H1 (cell line): ENCODE results near the gene CMYA5. TPM values are rescaled to one million over a fixed set of nuclear protein-coding genes. Genes with fewer than 3 reads are reported as not detected.

Experiments
- CTCF ChIA-PET: fragments of 300-600 bp; sonication (Branson Sonifier 250); formaldehyde crosslinking; loops from one replicate; lab custom pipeline; 2021; ENCODE audit not compliant: partially characterized antibody; lab: Charles Lee
- POLR2A ChIA-PET: fragments of 300-600 bp; sonication (Branson Sonifier 250); formaldehyde crosslinking; loops from one replicate; lab custom pipeline; 2021; ENCODE audit warnings: inconsistent platforms; ENCODE audit not compliant: partially characterized antibody; lab: Charles Lee
- DNase-seq, 2 experiments: peaks; one replicate each; pipeline versions ENCODE4 v3.0.0 to v3.0.0-alpha.2; 2010 to 2022; ENCODE audit warnings: low spot score in 2 of 2, low read depth in 1 of 2, mixed read lengths in 1 of 2
- FAIRE-seq: peaks from 2 replicates; lab custom pipeline; 2011; peaks lifted over from hg19 to GRCh38; lab: Jason Lieb, UNC
- H2AFZ ChIP-seq: 2 replicates; pipeline ENCODE4 v1.8.1; 2012; ENCODE audit warnings: low read length, inconsistent platforms
- H2AK5ac ChIP-seq: 2 replicates; pipeline ENCODE4 v1.6.1; 2013; ENCODE audit warnings: low read depth, low read length
- H2BK120ac ChIP-seq: replicated peaks from 2 replicates; pipeline ENCODE3; 2013; ENCODE audit warnings: low read depth, low read length, inconsistent platforms
- H2BK12ac ChIP-seq: 2 replicates; pipeline ENCODE4 v1.6.1; 2013; ENCODE audit warnings: low read depth, low read length
- H2BK15ac ChIP-seq: 2 replicates; pipeline ENCODE4 v1.6.1; 2013; ENCODE audit warnings: low read length
- H2BK20ac ChIP-seq: 2 replicates; pipeline ENCODE4 v1.6.1; 2013; ENCODE audit warnings: low read length
- H2BK5ac ChIP-seq: 2 replicates; pipeline ENCODE4 v1.6.1; 2013; ENCODE audit warnings: low read depth, low read length
- H3K14ac ChIP-seq: 2 replicates; pipeline ENCODE4 v1.6.1; 2013; ENCODE audit warnings: inconsistent platforms; ENCODE audit not compliant: insufficient read length
- H3K18ac ChIP-seq: 2 replicates; pipeline ENCODE4 v1.6.1; 2013; ENCODE audit warnings: low read length; ENCODE audit errors: extremely low read depth
- H3K23ac ChIP-seq: 2 replicates; pipeline ENCODE4 v1.6.1; 2013; ENCODE audit warnings: inconsistent platforms; ENCODE audit not compliant: insufficient read length
- H3K23me2 ChIP-seq: 2 replicates; pipeline ENCODE4 v1.6.1; 2013; ENCODE audit warnings: low read depth, low read length
- H3K27ac ChIP-seq: 2 replicates; pipeline ENCODE4 v1.6.1; 2011; ENCODE audit warnings: low read depth, low read length, inconsistent platforms
- H3K27me3 ChIP-seq, 4 experiments: replicated peaks in 1 of 4; 1 replicate in 1 of 4; 2 replicates in 3 of 4; pipeline versions ENCODE4 v1.6.1 to v1.8.1; 2011 to 2013; ENCODE audit warnings: low read length in 3 of 4, mild to moderate bottlenecking in 3 of 4, inconsistent platforms in 2 of 4, mixed read lengths in 2 of 4, moderate library complexity in 1 of 4; ENCODE audit not compliant: control insufficient read depth in 3 of 4, insufficient read depth in 3 of 4; ENCODE audit errors: extremely low read depth in 1 of 4
- H3K36me3 ChIP-seq, 4 experiments: 2 replicates each; pipeline versions ENCODE4 v1.6.1 to v1.8.1; 2011 to 2013; ENCODE audit warnings: mild to moderate bottlenecking in 4 of 4, low read length in 3 of 4, moderate library complexity in 2 of 4, control low read depth in 1 of 4, inconsistent platforms in 1 of 4; ENCODE audit not compliant: insufficient read depth in 4 of 4, control insufficient read depth in 2 of 4
- H3K4ac ChIP-seq: replicated peaks from 2 replicates; pipeline ENCODE3; 2013; ENCODE audit warnings: low read length, low read depth, mixed read lengths, inconsistent platforms; ENCODE audit not compliant: insufficient read length
- H3K4me1 ChIP-seq, 4 experiments: replicated peaks in 1 of 4; 1 replicate in 1 of 4; 2 replicates in 3 of 4; pipeline versions ENCODE4 v1.6.1 to v1.8.1; 2011 to 2013; ENCODE audit warnings: low read length in 3 of 4, inconsistent platforms in 2 of 4, mixed read lengths in 1 of 4; ENCODE audit not compliant: insufficient read depth in 4 of 4, control insufficient read depth in 3 of 4
- H3K4me2 ChIP-seq, 2 experiments: 2 replicates each; pipeline versions ENCODE4 v1.6.1 to v1.8.1; 2011 to 2013; ENCODE audit warnings: low read depth in 2 of 2, low read length in 2 of 2, control low read depth in 1 of 2, inconsistent platforms in 1 of 2, mild to moderate bottlenecking in 1 of 2; ENCODE audit not compliant: insufficient read depth in 1 of 2
- H3K4me3 ChIP-seq, 4 experiments: fragments of 200-600, 300-600 bp in 1 of 4; sonication (generic), shearing (Covaris generic), sonication (Bioruptor Twin) in 1 of 4; 2 replicates each; pipeline versions ENCODE4 v1.5.1 to v1.8.1; 2011 to 2016; ENCODE audit warnings: low read length in 4 of 4, low read depth in 3 of 4, control low read depth in 2 of 4, inconsistent platforms in 2 of 4, mild to moderate bottlenecking in 2 of 4, mixed read lengths in 1 of 4, moderate library complexity in 1 of 4; ENCODE audit not compliant: insufficient read depth in 2 of 4; ENCODE audit errors: extremely low read depth in 1 of 4
- H3K56ac ChIP-seq: replicated peaks from 2 replicates; pipeline ENCODE3; 2013; ENCODE audit warnings: low read depth, mild to moderate bottlenecking, mixed read lengths, low read length, inconsistent platforms; ENCODE audit not compliant: insufficient read length
- H3K79me1 ChIP-seq: 2 replicates; pipeline ENCODE4 v1.6.1; 2013; ENCODE audit warnings: low read depth, low read length, control low read depth
- H3K79me2 ChIP-seq, 2 experiments: 2 replicates each; pipeline versions ENCODE4 v1.6.1 to v1.8.1; 2012 to 2013; ENCODE audit warnings: low read length in 2 of 2, mild to moderate bottlenecking in 2 of 2, inconsistent platforms in 1 of 2; ENCODE audit not compliant: insufficient read depth in 2 of 2, control insufficient read depth in 1 of 2
- H3K9ac ChIP-seq, 4 experiments: replicated peaks in 1 of 4; 1 replicate in 1 of 4; 2 replicates in 3 of 4; pipeline versions ENCODE4 v1.6.1 to v1.8.1; 2011 to 2013; ENCODE audit warnings: low read depth in 3 of 4, low read length in 3 of 4, control low read depth in 2 of 4, mild to moderate bottlenecking in 2 of 4, moderate library complexity in 2 of 4, inconsistent platforms in 1 of 4; ENCODE audit errors: extremely low read depth in 1 of 4
- H3K9me3 ChIP-seq, 2 experiments: 2 replicates each; pipeline versions ENCODE4 v1.6.1 to v1.8.1; 2012 to 2013; ENCODE audit warnings: mild to moderate bottlenecking in 2 of 2, moderate library complexity in 2 of 2, control low read depth in 1 of 2, inconsistent platforms in 1 of 2, low read depth in 1 of 2, low read length in 1 of 2, mixed read lengths in 1 of 2; ENCODE audit not compliant: insufficient read depth in 2 of 2
- H4K20me1 ChIP-seq, 2 experiments: replicated peaks in 1 of 2; 2 replicates each; pipeline versions ENCODE3 to v1.8.1; 2011 to 2013; ENCODE audit warnings: inconsistent platforms in 2 of 2, low read length in 2 of 2, mild to moderate bottlenecking in 1 of 2; ENCODE audit not compliant: insufficient read depth in 2 of 2, control insufficient read depth in 1 of 2
- H4K5ac ChIP-seq: 2 replicates; pipeline ENCODE4 v1.6.1; 2013; ENCODE audit warnings: low read length, low read depth, mixed read lengths, inconsistent platforms; ENCODE audit not compliant: insufficient read length
- H4K8ac ChIP-seq: 2 replicates; pipeline ENCODE4 v1.8.0; 2013; ENCODE audit warnings: mild to moderate bottlenecking, moderate library complexity, low read length, inconsistent platforms; ENCODE audit not compliant: insufficient read depth; ENCODE audit errors: extremely low read depth
- H4K91ac ChIP-seq: replicated peaks from 2 replicates; pipeline ENCODE3; 2013; ENCODE audit warnings: low read length, mixed read lengths, inconsistent platforms; ENCODE audit not compliant: insufficient read length
- CBX8 ChIP-seq: fragments of 300-800, 300-1000 bp; sonication (generic); IDR thresholded peaks from 2 replicates; pipeline ENCODE4 v1.7.1; 2016; ENCODE audit warnings: low read depth, low read length, borderline replicate concordance
- KDM4A ChIP-seq: IDR thresholded peaks from one replicate; pipeline ENCODE4 v1.7.1; 2012; ENCODE audit warnings: low read depth, mild to moderate bottlenecking, moderate library complexity, low read length, inconsistent platforms; ENCODE audit not compliant: severe bottlenecking
- MAFK ChIP-seq: IDR thresholded peaks from 2 replicates; pipeline ENCODE4 v1.6.1; 2012; ENCODE audit warnings: low read depth, mild to moderate bottlenecking, improper control_type of control experiment, low read length
- PHF8 ChIP-seq: fragments of 200-600 bp; sonication (generic); conservative IDR thresholded peaks from 2 replicates; pipeline ENCODE4 v1.7.1; 2012; ENCODE audit warnings: low read depth, mild to moderate bottlenecking, inconsistent platforms, low read length, moderate library complexity
- RFX5 ChIP-seq: IDR thresholded peaks from 2 replicates; pipeline ENCODE4 v1.6.1; 2011; ENCODE audit warnings: low read depth, low read length, improper control_type of control experiment, borderline replicate concordance
- SIN3A ChIP-seq, 2 experiments: IDR thresholded peaks in 1 of 2; conservative IDR thresholded peaks in 1 of 2; 2 replicates each; pipeline ENCODE4 v1.6.1; 2011 to 2012; ENCODE audit warnings: low read length in 2 of 2, improper control_type of control experiment in 1 of 2, low read depth in 1 of 2, mild to moderate bottlenecking in 1 of 2
- SIX5 ChIP-seq: IDR thresholded peaks from 2 replicates; pipeline ENCODE4 v1.6.1; 2011; ENCODE audit warnings: mild to moderate bottlenecking, low read depth, low read length
- SRF ChIP-seq: IDR thresholded peaks from 2 replicates; pipeline ENCODE4 v1.6.1; 2011; ENCODE audit warnings: mild to moderate bottlenecking, low read depth, low read length, moderate library complexity
- WGBS, 2 experiments: shearing (Covaris generic) in 1 of 2; methylation state at CpG; one replicate each; pipeline versions ENCODE4 v1.1.6 to v1.1.7; 2013 to 2015; ENCODE audit warnings: low lambda C conversion rate in 2 of 2, mixed read lengths in 2 of 2, inconsistent platforms in 1 of 2, low coverage in 1 of 2, missing lambda C conversion rate in 1 of 2; ENCODE audit not compliant: insufficient replicate concordance in 2 of 2, insufficient coverage in 1 of 2, insufficient read length in 1 of 2; ENCODE audit errors: extremely low coverage in 1 of 2, missing lambda C conversion rate in 1 of 2; 5-methylcytosine and 5-hydroxymethylcytosine counted together
- polyA plus RNA-seq, 7 experiments: library from polyadenylated mRNA; depleted of rRNA in 3 of 7; stranded (reverse) in 5 of 7; unstranded in 2 of 7; fragments of >200 nt in 5 of 7; fragments of 200-250 nt in 2 of 7; gene quantifications; 1 replicate in 5 of 7; 2 replicates in 1 of 7; 4 replicates in 1 of 7; pipeline versions ENCODE4 v1.2.1 to v1.2.3, GENCODE V29; 2011 to 2013; ENCODE audit warnings: missing spikeins in 2 of 7, mixed read lengths in 2 of 7
- total RNA-seq: library from RNA; stranded (reverse); fragmentation: NEBNext Ultra II Directional; extraction: Animal tissue kit (Norgen Biotek cat#: 25700); gene quantifications from 2 replicates; pipeline ENCODE4 v1.2.1, GENCODE V29; 2021
- TF ChIP-seq, protein P1 (sequence below): IDR thresholded peaks from 2 replicates; pipeline ENCODE4 v1.6.1; 2012; ENCODE audit warnings: inconsistent platforms
- TF ChIP-seq, protein P2 (sequence below): IDR thresholded peaks from 2 replicates; pipeline ENCODE4 v1.6.1; 2011; ENCODE audit warnings: low read depth, mild to moderate bottlenecking, low read length; ENCODE audit not compliant: insufficient read depth
- TF ChIP-seq, protein P3 (sequence below): IDR thresholded peaks from 2 replicates; pipeline ENCODE4 v1.6.1; 2011; ENCODE audit warnings: low read length, improper control_type of control experiment

CMYA5 gene
- total and polyA plus RNA-seq, 2 of the 8 experiments (the other 6 are each of a cell fraction or from before 2014, with no cell fraction given), result 0.88 to 0.95 TPM

DNA sequence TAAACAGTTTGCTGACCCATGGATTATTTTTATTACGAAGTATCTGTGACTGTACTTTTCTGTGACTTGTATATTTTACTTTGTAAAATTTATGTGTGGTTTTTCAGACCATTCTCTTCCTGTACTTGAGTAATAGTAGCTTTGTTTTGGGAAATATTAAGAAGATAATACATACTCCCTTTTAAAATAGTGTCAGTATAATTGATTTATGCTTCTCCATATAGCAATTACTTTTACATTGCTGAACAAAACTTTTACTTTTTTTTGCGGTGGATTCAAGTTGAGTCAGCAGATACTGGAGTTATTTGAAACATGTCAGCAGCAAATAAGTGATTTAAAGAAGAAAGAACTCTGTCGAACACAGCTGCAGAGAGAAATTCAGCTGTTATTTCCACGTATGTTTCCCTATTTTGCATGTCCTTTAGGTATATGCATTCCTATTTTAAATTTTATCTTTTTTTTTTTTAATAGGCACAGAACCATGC, 49.0 kb upstream of the CMYA5 start:
- Histone ChIP-seq H4K20me1 (no peaks in the 10 kb centered on the region), H3K36me3 (peaks cover 0 to 20% (median 3%) of the 10 kb centered on the region in 4 experiments; a peak in 6 of 8 replicates), H4K91ac (no peak overlapping the region), H3K23me2 (no peaks in the 10 kb centered on the region), H3K23ac (no peak overlapping the region), H3K4ac (no peak overlapping the region), H2BK5ac (no peak overlapping the region), H2BK12ac (no peak overlapping the region), H3K9ac (no peak overlapping the region), H3K79me1 (no peaks in the 10 kb centered on the region), H4K5ac (no peak overlapping the region), H3K79me2 (peaks cover 0 to 6% of the 10 kb centered on the region in 2 experiments; a peak in 2 of 4 replicates), H3K56ac (no peak overlapping the region), H2BK120ac (no peak overlapping the region), H3K27ac (no peak overlapping the region), H3K4me3 (no peak overlapping the region), H4K8ac (no peak overlapping the region), H2AFZ (no peak overlapping the region), H2BK15ac (no peak overlapping the region), H3K4me1 (no peaks in the 10 kb centered on the region), H3K14ac (no peak overlapping the region), H2AK5ac (no peak overlapping the region), H2BK20ac (no peak overlapping the region), H3K27me3 (no peaks in the 10 kb centered on the region), H3K18ac (no peak overlapping the region), H3K9me3 (no peaks in the 10 kb centered on the region), H3K4me2 (no peak overlapping the region)
- WGBS, 2 experiments, result 89% methylated on average over 4 of the region's 4 CpGs; no CpG with 5 or more reads in 1 of the 2 experiments
- ChIA-PET CTCF (interaction anchor here (1.1 kb wide), 1 partner anchor 14 kb away, joined by 4 read pairs; no protein-coding TSS in a partner anchor), POLR2A (interaction anchor here (1.4 kb wide), 1 partner anchor 16 kb away, joined by 4 read pairs; no protein-coding TSS in a partner anchor)
- DNase-seq (no peak), FAIRE-seq (no peak)
- TF ChIP-seq MAFK, result no peak
- TF ChIP-seq CBX8, result no peak
- TF ChIP-seq, protein P1, sequence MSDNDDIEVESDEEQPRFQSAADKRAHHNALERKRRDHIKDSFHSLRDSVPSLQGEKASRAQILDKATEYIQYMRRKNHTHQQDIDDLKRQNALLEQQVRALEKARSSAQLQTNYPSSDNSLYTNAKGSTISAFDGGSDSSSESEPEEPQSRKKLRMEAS, result no peak
- TF ChIP-seq SIN3A (conservative IDR thresholded peaks at IDR 0.05 in 1 of 2, IDR thresholded peaks at IDR 0.05 in 1 of 2; ENCODE audit: low read depth in 1 of 2, low read length in 2 of 2), result no peak
- TF ChIP-seq PHF8, result no peak
- no peak for TF ChIP-seq SIX5
- TF ChIP-seq SRF, result no peak
- TF ChIP-seq, protein P2, sequence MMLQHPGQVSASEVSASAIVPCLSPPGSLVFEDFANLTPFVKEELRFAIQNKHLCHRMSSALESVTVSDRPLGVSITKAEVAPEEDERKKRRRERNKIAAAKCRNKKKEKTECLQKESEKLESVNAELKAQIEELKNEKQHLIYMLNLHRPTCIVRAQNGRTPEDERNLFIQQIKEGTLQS, result no peak
- TF ChIP-seq KDM4A, result no peak
- TF ChIP-seq, protein P3, sequence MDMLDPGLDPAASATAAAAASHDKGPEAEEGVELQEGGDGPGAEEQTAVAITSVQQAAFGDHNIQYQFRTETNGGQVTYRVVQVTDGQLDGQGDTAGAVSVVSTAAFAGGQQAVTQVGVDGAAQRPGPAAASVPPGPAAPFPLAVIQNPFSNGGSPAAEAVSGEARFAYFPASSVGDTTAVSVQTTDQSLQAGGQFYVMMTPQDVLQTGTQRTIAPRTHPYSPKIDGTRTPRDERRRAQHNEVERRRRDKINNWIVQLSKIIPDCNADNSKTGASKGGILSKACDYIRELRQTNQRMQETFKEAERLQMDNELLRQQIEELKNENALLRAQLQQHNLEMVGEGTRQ, result no peak
- no peak for TF ChIP-seq RFX5
